ENCODE results near the gene RASGRP3.

DNA sequence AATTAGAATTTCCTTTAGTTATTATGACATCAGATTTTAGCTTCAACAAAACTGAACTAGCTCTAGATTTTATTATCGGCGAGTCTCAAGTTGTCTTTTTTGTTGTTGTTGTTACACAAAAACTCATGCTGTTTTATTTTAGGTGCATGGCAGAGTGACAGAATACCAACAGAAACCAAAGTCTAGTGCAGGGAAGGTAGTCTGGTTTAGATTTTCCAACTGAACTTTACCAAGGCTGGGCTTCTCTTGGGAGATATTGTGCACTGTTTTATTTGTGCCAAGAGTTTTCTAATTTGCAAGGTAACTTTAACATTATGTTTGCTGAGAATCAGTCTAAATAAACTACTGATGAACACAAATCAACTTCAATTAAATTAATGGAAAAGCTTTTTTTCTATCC, 43.6 kb upstream of the RASGRP3 start:
- TF ChIP-seq, protein P1, sequence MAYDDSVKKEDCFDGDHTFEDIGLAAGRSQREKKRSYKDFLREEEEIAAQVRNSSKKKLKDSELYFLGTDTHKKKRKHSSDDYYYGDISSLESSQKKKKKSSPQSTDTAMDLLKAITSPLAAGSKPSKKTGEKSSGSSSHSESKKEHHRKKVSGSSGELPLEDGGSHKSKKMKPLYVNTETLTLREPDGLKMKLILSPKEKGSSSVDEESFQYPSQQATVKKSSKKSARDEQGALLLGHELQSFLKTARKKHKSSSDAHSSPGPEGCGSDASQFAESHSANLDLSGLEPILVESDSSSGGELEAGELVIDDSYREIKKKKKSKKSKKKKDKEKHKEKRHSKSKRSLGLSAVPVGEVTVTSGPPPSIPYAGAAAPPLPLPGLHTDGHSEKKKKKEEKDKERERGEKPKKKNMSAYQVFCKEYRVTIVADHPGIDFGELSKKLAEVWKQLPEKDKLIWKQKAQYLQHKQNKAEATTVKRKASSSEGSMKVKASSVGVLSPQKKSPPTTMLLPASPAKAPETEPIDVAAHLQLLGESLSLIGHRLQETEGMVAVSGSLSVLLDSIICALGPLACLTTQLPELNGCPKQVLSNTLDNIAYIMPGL (CRISPR knock-in tag; IDR thresholded peaks at IDR 0.05), result no peak
- TF ChIP-seq NR2C2 (CRISPR knock-in tag; IDR thresholded peaks at IDR 0.05) (no peak), NR2C2 (tag; IDR thresholded peaks at IDR 0.05) (no peak), NFIC (IDR thresholded peaks at IDR 0.05) (no peak), NCOA6 (IDR thresholded peaks at IDR 0.05) (no peak), POLR2A (conservative IDR thresholded peaks at IDR 0.05) (no peak), ZBTB49 (CRISPR knock-in tag; IDR thresholded peaks at IDR 0.05; ENCODE audit: borderline replicate concordance) (no peak), SPI1 (IDR thresholded peaks at IDR 0.05; ENCODE audit: borderline replicate concordance, low read depth, low read length) (no peak), GABPA (tag; conservative IDR thresholded peaks at IDR 0.05; ENCODE audit: low read depth) (no peak)
- TF ChIP-seq, protein P2, sequence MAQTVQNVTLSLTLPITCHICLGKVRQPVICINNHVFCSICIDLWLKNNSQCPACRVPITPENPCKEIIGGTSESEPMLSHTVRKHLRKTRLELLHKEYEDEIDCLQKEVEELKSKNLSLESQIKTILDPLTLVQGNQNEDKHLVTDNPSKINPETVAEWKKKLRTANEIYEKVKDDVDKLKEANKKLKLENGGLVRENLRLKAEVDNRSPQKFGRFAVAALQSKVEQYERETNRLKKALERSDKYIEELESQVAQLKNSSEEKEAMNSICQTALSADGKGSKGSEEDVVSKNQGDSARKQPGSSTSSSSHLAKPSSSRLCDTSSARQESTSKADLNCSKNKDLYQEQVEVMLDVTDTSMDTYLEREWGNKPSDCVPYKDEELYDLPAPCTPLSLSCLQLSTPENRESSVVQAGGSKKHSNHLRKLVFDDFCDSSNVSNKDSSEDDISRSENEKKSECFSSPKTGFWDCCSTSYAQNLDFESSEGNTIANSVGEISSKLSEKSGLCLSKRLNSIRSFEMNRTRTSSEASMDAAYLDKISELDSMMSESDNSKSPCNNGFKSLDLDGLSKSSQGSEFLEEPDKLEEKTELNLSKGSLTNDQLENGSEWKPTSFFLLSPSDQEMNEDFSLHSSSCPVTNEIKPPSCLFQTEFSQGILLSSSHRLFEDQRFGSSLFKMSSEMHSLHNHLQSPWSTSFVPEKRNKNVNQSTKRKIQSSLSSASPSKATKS (CRISPR knock-in tag; IDR thresholded peaks at IDR 0.05), result no peak
- TF ChIP-seq, protein P3, sequence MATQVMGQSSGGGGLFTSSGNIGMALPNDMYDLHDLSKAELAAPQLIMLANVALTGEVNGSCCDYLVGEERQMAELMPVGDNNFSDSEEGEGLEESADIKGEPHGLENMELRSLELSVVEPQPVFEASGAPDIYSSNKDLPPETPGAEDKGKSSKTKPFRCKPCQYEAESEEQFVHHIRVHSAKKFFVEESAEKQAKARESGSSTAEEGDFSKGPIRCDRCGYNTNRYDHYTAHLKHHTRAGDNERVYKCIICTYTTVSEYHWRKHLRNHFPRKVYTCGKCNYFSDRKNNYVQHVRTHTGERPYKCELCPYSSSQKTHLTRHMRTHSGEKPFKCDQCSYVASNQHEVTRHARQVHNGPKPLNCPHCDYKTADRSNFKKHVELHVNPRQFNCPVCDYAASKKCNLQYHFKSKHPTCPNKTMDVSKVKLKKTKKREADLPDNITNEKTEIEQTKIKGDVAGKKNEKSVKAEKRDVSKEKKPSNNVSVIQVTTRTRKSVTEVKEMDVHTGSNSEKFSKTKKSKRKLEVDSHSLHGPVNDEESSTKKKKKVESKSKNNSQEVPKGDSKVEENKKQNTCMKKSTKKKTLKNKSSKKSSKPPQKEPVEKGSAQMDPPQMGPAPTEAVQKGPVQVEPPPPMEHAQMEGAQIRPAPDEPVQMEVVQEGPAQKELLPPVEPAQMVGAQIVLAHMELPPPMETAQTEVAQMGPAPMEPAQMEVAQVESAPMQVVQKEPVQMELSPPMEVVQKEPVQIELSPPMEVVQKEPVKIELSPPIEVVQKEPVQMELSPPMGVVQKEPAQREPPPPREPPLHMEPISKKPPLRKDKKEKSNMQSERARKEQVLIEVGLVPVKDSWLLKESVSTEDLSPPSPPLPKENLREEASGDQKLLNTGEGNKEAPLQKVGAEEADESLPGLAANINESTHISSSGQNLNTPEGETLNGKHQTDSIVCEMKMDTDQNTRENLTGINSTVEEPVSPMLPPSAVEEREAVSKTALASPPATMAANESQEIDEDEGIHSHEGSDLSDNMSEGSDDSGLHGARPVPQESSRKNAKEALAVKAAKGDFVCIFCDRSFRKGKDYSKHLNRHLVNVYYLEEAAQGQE (IDR thresholded peaks at IDR 0.05; ENCODE audit: borderline replicate concordance), result no peak
- TF ChIP-seq, protein P3 (CRISPR knock-in tag; IDR thresholded peaks at IDR 0.05; ENCODE audit: low read depth), result no peak
- TF ChIP-seq, protein P4, sequence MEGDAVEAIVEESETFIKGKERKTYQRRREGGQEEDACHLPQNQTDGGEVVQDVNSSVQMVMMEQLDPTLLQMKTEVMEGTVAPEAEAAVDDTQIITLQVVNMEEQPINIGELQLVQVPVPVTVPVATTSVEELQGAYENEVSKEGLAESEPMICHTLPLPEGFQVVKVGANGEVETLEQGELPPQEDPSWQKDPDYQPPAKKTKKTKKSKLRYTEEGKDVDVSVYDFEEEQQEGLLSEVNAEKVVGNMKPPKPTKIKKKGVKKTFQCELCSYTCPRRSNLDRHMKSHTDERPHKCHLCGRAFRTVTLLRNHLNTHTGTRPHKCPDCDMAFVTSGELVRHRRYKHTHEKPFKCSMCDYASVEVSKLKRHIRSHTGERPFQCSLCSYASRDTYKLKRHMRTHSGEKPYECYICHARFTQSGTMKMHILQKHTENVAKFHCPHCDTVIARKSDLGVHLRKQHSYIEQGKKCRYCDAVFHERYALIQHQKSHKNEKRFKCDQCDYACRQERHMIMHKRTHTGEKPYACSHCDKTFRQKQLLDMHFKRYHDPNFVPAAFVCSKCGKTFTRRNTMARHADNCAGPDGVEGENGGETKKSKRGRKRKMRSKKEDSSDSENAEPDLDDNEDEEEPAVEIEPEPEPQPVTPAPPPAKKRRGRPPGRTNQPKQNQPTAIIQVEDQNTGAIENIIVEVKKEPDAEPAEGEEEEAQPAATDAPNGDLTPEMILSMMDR (IDR thresholded peaks at IDR 0.05 in 2 of 3, conservative IDR thresholded peaks at IDR 0.05 in 1 of 3; ENCODE audit: insufficient read depth in 2 of 3, low read depth in 1 of 3, low read length in 3 of 3), result no peak
- TF ChIP-seq, protein P5, sequence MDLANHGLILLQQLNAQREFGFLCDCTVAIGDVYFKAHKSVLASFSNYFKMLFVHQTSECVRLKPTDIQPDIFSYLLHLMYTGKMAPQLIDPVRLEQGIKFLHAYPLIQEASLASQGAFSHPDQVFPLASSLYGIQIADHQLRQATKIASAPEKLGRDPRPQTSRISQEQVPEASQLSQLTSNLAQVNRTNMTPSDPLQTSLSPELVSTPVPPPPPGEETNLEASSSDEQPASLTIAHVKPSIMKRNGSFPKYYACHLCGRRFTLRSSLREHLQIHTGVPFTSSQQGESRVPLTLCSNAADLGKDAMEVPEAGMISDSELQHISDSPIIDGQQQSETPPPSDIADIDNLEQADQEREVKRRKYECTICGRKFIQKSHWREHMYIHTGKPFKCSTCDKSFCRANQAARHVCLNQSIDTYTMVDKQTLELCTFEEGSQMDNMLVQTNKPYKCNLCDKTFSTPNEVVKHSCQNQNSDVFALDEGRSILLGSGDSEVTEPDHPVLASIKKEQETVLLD (IDR thresholded peaks at IDR 0.05), result no peak

All from K562 (cell line).